Omental fat pad (tissue), 4 donors: ENCODE data around the gene RPA1. TPM values are rescaled to one million over a fixed set of nuclear protein-coding genes. Genes with fewer than 3 reads are reported as not detected.

Source experiments
- ATAC-seq: fragments of 150-250 bp; one replicate; pipeline ENCODE4 v1.9.1; 2016; ENCODE audit warnings: mild to moderate bottlenecking, moderate library complexity; ENCODE audit not compliant: low FRiP score
- DNase-seq: peaks from one replicate; pipeline ENCODE4 v3.0.0-alpha.2; 2019; ENCODE audit warnings: low spot score
- total RNA-seq, 4 donors: library from RNA; depleted of rRNA; stranded (reverse); fragments of >200 nt; gene quantifications; one replicate each; pipeline ENCODE4 v1.1.0, GENCODE V29; 2016
- TF ChIP-seq, protein P1 (sequence below), 3 donors: fragments of 450-650 bp; IDR thresholded peaks; one replicate each; pipeline ENCODE4 v1.5.1; 2016 to 2017; ENCODE audit warnings: antibody characterized with exemption in 3 of 3, mild to moderate bottlenecking in 3 of 3, moderate library complexity in 2 of 3

Gene RPA1
- total RNA-seq, 4 donors from 2014 or later: 22.8 to 31.4 (median 24.1) TPM

DNA sequence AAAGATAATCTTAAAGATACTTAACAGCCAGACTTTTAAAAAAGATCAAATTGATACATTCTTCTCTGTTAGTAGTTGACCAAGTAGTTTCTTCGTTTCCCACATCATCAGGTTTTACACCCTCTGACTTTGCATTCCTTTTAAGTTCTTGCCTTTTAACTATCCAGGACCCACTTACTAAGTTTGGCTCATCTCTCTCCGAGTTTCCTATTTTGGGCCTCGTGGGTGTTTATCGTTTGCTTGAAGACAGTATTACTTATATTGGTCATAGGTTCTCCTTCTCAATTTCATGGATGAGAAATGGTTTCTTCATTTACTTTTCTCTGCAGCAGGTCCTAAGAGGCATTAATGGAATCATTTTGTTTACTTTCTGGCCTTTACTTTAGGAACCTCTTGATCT, 43.2 kb downstream of the RPA1 start:
- DNase-seq (no peak), ATAC-seq (no peak)
- TF ChIP-seq, protein P1, sequence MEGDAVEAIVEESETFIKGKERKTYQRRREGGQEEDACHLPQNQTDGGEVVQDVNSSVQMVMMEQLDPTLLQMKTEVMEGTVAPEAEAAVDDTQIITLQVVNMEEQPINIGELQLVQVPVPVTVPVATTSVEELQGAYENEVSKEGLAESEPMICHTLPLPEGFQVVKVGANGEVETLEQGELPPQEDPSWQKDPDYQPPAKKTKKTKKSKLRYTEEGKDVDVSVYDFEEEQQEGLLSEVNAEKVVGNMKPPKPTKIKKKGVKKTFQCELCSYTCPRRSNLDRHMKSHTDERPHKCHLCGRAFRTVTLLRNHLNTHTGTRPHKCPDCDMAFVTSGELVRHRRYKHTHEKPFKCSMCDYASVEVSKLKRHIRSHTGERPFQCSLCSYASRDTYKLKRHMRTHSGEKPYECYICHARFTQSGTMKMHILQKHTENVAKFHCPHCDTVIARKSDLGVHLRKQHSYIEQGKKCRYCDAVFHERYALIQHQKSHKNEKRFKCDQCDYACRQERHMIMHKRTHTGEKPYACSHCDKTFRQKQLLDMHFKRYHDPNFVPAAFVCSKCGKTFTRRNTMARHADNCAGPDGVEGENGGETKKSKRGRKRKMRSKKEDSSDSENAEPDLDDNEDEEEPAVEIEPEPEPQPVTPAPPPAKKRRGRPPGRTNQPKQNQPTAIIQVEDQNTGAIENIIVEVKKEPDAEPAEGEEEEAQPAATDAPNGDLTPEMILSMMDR (IDR thresholded peaks at IDR 0.05): no peak

DNA sequence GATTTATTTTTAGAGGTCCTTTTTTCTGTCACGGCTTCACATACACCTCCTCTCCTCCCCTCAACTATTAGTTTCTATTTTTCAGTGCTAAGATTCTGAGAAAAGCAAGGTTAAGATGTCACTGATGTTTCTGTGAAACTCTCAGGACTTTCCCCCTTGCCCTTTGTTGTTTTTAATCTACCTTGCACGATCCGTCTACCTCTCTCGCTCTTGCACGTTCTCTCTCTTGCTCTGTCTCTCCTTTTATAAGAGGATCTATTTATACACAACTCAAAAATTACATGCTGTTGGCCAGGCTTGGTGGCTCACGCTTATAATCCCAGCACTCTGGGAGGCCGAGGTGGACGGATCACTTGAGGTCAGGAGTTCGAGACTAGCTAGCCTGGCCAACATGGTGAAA, 43.6 kb downstream of the RPA1 start:
- ATAC-seq (no peak), DNase-seq (no peak)
- TF ChIP-seq, protein P1 (IDR thresholded peaks at IDR 0.05): no peak

DNA sequence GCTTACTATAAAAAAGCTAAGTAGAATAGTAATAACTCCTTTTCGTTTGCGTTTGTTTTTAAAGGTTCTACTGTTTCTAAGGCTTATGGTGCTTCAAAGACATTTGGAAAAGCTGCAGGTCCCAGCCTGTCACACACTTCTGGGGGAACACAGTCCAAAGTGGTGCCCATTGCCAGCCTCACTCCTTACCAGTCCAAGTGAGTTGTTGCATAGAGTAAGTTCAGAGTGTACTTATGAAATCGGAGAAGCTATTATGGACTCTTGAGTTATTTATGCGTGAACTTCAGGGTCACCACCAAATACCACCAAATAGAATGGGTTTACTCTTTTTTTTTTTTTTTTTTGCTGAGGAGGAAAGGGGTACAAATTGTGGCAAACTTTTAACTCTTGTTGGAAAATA, 45.8 kb downstream of the RPA1 start:
- no peak for DNase-seq
- TF ChIP-seq, protein P1 (IDR thresholded peaks at IDR 0.05): no peak
- ATAC-seq: no peak

DNA sequence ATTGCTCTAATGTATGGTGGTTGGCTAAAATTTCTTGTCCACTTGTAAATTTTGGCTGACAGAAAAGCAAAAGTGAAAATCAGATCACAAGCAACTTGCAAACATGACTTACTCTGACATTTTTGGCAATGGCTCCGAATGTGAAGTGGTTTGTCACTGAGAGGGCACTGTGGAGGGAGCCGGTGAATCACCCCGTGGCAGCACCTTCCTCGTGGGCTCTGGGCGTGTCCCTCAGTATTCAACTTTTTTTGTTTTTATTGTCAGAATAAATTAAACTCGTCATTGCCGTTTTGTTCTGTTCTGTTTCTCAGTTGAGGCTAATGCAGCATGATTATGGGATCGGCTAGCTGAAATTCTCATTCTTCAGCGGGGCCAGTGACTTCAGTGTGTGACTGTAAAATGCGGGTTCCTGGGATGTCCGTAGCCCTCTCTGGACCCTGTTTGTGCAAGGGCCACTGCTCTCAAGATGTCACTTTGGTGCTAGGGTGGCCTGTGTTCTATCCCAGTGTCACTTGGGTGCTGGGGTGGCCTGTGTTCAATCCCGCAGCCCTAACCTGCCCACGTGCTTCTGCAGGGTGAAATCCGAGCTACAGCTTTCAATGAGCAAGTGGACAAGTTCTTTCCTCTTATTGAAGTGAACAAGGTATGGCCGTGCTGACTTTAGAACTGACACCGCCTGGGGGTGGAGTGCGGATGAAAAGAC, 48.8 kb downstream of the RPA1 start:
- TF ChIP-seq, protein P1 (IDR thresholded peaks at IDR 0.05): no peak
- DNase-seq (no peak), ATAC-seq (no peak)

DNA sequence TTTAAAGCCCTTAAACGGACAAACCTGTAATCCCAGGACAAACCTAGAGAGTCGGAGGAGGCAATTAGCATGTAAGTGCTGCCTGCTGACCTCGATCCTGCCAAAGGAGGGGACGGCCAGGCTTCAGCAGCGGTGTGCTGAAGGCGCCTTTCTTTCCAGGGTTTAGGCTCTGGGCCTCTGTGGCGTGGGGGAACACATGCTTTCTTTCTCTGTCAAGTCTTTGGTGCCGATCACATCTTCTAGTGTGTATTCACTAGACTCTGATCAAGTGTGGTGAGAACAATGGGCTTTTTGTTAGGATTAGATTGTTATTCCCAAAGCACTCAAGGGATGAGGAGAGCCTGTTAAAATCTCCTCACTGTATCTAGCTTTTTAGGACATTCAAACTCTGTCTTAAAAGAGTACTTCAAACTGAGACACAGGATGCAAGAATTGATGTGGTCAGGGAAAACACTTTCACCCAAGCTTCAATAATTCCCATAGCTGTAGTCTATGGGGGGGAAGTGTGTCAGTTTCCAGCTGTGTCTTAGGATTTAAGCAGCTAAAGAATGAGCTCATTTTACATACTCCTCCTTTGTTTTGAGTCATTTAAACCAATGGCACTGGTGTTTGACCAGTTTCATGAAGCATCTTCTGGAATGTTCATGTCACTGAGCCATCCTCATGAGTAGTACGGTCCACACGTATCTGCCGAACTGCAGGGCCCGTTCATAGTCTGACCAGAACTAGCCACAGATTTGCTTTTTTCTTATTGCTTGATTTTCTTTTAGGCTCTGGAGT, 51.2 kb downstream of the RPA1 start:
- TF ChIP-seq, protein P1 (IDR thresholded peaks at IDR 0.05): no peak
- DNase-seq (no peak), ATAC-seq (no peak)

DNA sequence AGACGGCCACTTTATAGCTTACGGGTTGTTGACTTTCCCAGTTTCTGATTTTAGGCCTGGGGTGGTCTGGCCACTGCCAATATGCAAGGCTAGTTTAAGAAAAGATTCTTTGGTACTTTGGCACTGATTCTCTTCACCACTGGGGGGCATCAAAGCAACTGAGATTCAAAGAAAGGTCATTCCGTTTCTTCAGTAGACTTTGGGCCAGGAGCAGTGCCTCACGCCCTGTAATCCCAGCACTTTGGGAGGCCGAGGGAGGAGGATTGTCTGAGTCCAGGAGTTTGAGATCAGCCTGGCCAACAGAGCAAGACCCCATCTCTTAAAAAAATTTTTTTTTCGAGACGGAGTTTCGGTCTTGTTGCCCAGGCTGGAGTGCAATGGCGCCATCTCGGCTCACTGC, 53.0 kb downstream of the RPA1 start:
- TF ChIP-seq, protein P1 (IDR thresholded peaks at IDR 0.05): no peak
- ATAC-seq: no peak

DNA sequence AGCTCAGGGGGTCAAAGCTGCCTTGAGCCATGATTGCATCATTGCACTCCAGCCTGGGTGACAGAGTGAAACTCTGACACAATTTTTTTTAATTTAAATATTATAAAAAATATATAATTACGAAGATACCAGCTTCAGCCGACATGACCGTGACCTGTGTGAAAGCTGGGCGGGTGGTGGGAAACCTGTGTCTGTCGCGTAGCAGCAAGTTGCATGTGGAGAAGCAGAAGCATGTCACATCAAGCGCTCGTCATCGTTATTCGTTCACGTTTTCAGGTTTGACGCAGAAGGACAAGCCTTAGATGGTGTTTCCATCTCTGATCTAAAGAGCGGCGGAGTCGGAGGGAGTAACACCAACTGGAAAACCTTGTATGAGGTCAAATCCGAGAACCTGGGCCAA, 53.7 kb downstream of the RPA1 start:
- ATAC-seq: no peak

More for the DNA sequence above, 53.0 kb downstream of the RPA1 start:
- DNase-seq: no peak

More for the DNA sequence above, 53.7 kb downstream of the RPA1 start:
- TF ChIP-seq, protein P1 (IDR thresholded peaks at IDR 0.05): no peak
- no peak for DNase-seq
